Ishikawa (cell line): ENCODE results near the gene CACNA2D2.

ENCODE experiments used
- CEBPB ChIP-seq: IDR thresholded peaks from 2 replicates; pipeline ENCODE4 v1.6.1; 2012
- CREB1 ChIP-seq: IDR thresholded peaks from 2 replicates; pipeline ENCODE4 v1.6.1; 2012; ENCODE audit warnings: low read depth
- EGR1 ChIP-seq: IDR thresholded peaks from 2 replicates; pipeline ENCODE4 v1.6.1; 2012
- MAX ChIP-seq: IDR thresholded peaks from 2 replicates; pipeline ENCODE4 v1.6.1; 2012
- NFIC ChIP-seq: IDR thresholded peaks from 2 replicates; pipeline ENCODE4 v1.6.1; 2012
- RAD21 ChIP-seq: IDR thresholded peaks from 2 replicates; pipeline ENCODE4 v1.6.1; 2012; ENCODE audit warnings: low read depth
- REST ChIP-seq: IDR thresholded peaks from 2 replicates; pipeline ENCODE4 v1.6.1; 2012; ENCODE audit warnings: low read depth, mild to moderate bottlenecking
- TAF1 ChIP-seq: IDR thresholded peaks from 2 replicates; pipeline ENCODE4 v1.6.1; 2012; ENCODE audit warnings: low read depth, mild to moderate bottlenecking
- USF1 ChIP-seq: IDR thresholded peaks from 2 replicates; pipeline ENCODE4 v1.6.1; 2012
- YY1 ChIP-seq: IDR thresholded peaks from 2 replicates; pipeline ENCODE4 v1.6.1; 2012; ENCODE audit warnings: low read depth
- ZBTB7A ChIP-seq: IDR thresholded peaks from 2 replicates; pipeline ENCODE4 v1.6.1; 2012; ENCODE audit warnings: low read depth

- TF ChIP-seq TAF1 (no peak), CREB1 (no peak), YY1 (no peak), CEBPB (no peak), USF1 (no peak), RAD21 (no peak), EGR1 (no peak), MAX (no peak), NFIC (no peak), REST (no peak), ZBTB7A (no peak)
Measured at GRCh38 chr3:50415061-50415460, 88.4 kb downstream of the CACNA2D2 start.
